Heart right ventricle (tissue), 16 donors: ENCODE results near the gene SLF1. TPM values are rescaled to one million over a fixed set of nuclear protein-coding genes. Genes with fewer than 3 reads are reported as not detected.

Experiments
- ATAC-seq, 8 donors: fragments of 200-7000 bp; cut with Tn5 transposase; one replicate each; pipeline ENCODE4 v1.9.1; 2020; ENCODE audit warnings: mild to moderate bottlenecking in 8 of 8, moderate library complexity in 8 of 8, moderate number of reproducible peaks in 1 of 8
- DNase-seq, 2 donors: peaks; one replicate each; pipeline ENCODE4 v3.0.0-alpha.2; 2020
- H3K27ac ChIP-seq, 10 donors: fragments of 200-600 bp; sonication (generic) in 2 of 10; one replicate each; pipeline versions ENCODE4 v1.5.0 to v1.8.0; 2020 to 2022; ENCODE audit warnings: mild to moderate bottlenecking in 3 of 10
- H3K27me3 ChIP-seq, 7 donors: fragments of 200-600 bp; one replicate each; pipeline ENCODE4 v1.8.0; 2021 to 2022; ENCODE audit warnings: mild to moderate bottlenecking in 2 of 7
- H3K36me3 ChIP-seq, 9 donors: fragments of 200-600 bp; sonication (generic) in 1 of 9; one replicate each; pipeline versions ENCODE4 v1.5.0 to v1.8.0; 2020 to 2022; ENCODE audit warnings: mild to moderate bottlenecking in 2 of 9
- H3K4me1 ChIP-seq, 9 donors: fragments of 200-600 bp; sonication (generic) in 1 of 9; one replicate each; pipeline versions ENCODE4 v1.5.0 to v1.8.0; 2020 to 2022; ENCODE audit warnings: mild to moderate bottlenecking in 4 of 9
- H3K4me3 ChIP-seq, 10 donors: fragments of 200-600 bp; sonication (generic) in 2 of 10; one replicate each; pipeline versions ENCODE4 v1.5.0 to v1.8.0; 2020 to 2022; ENCODE audit warnings: mild to moderate bottlenecking in 7 of 10, moderate library complexity in 2 of 10
- H3K9me3 ChIP-seq, 11 donors: fragments of 200-600 bp in 10 of 11; sonication (generic) in 2 of 11; one replicate each; pipeline versions ENCODE4 v1.5.0 to v1.8.0; 2013 to 2022; ENCODE audit warnings: mild to moderate bottlenecking in 2 of 11, control low read depth in 1 of 11, moderate library complexity in 1 of 11
- WGBS, 2 donors: extraction: QIAGEN DNeasy Blood & Tissue Kit; methylation state at CpG; one replicate each; pipeline ENCODE4 v1.1.7; 2013; ENCODE audit warnings: inconsistent platforms in 1 of 2; 5-methylcytosine and 5-hydroxymethylcytosine counted together
- intact Hi-C, 10 donors: fragments of 100-400 bp; cut with DNase I; formaldehyde crosslinking; loops; one replicate each; pipeline versions ENCODE4 v1.11.1 to v1.14.2; 2022
- polyA plus RNA-seq, 2 donors: library from polyadenylated mRNA; stranded (reverse); fragments of 200-250 nt; gene quantifications; one replicate each; pipeline ENCODE4 v1.2.3, GENCODE V29; 2013
- total RNA-seq, 10 donors: library from RNA; stranded (reverse); fragmentation: NEBNext Ultra II Directional in 3 of 10; extraction: Animal tissue kit (Norgen Biotek cat#: 25700) in 3 of 10; gene quantifications; one replicate each; pipeline versions ENCODE4 v1.2.1 to v1.2.4, GENCODE V29; 2021 to 2023
- TF ChIP-seq, protein P1 (sequence below), 9 donors: fragments of 200-600 bp; sonication (generic) in 2 of 9; IDR thresholded peaks; one replicate each; pipeline versions ENCODE4 v1.5.0 to v1.8.0; 2021 to 2022; ENCODE audit warnings: antibody characterized with exemption in 9 of 9, mild to moderate bottlenecking in 5 of 9, moderate library complexity in 1 of 9
- donor health status: Arrhythmogenic right ventricular cardiomyopathy.
- donor health status: ischemic (EF 13 %, LVEDD 7.1; RV severe dilation, severe dysfunction).
- donor health status: healthy with polysubstance abuse.
- donor health status: DM: no; HTN: yes; CAD: no.
- donor health status: DM: no; HTN: no; CAD: no.
- donor health status: ischemic (EF 25% LVEDD 6.9; RV normal size, moderate dysfunction).
- donor health status: ischemic (EF 25% LVEDD 5.7; RV mildly dilated, moderate dysfunction).
- donor health status: healthy.
- donor health status: DM: yes; HTN: yes; CAD: no.
- donor health status: Ischemic cardiomyopathy.
- donor health status: ischemic (EF 35%, LVEDD 5.7; RV mildly dilated, moderate dysfunction).
- donor health status: nonischemic (EF 11% LVEDD 7.7; RV severe dilation, severe dysfunction).
- donor health status: DM: yes; HTN: yes; CAD: no.
- donor health status: PGD.
- donor health status: ischemic (EF 29% LVEDD 5.4; RV normal size, mild dysfunction).
- donor health status: nonischemic (EF 23%, LVEDD 6.1; RV moderate dilation, normal function).

SLF1 gene
- total and polyA plus RNA-seq, 12 donors, result 2.3 to 10.0 (median 4.5) TPM

DNA sequence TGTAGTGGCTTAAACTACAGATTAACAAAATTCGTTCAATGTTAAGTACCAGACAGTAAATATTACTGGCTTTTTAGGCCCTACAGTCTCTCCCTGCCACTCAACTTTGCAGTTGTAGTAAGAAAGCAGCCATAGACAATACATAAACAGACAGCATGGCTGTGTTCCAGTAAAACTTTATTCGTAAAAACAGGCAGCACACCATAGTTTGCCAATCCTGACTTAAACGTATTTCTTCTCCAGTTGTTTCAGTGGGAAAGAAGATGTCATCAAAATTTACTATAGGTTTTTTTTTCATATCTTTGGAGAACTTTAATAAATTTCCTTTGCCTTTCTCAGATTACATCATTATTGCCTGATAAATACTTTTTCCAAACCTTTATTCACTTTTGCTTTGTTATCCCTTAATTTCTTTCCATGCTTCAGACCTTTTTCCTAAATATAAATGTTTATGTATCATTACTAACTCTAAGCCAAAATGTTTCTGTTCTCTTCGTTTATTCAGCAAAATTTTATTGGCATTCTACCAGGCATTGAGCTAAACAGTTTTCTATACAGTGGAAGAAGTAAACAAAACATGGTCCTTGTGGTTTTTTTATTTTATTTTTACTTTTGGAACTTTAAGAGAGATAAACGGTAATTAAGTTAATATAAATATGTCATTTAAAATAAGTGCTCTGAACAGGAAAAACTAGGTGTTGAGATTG, 64.5 kb downstream of the SLF1 start:
- Histone ChIP-seq H3K27me3 (no peaks in the 10 kb centered on the region), H3K4me1 (no peaks in the 10 kb centered on the region), H3K36me3 (peaks cover 0 to 55% (median 0%) of the 10 kb centered on the region in 9 donors), H3K27ac (no peak overlapping the region), H3K9me3 (no peaks in the 10 kb centered on the region), H3K4me3 (no peak overlapping the region)
- ATAC-seq, result no peak
- TF ChIP-seq, protein P1, sequence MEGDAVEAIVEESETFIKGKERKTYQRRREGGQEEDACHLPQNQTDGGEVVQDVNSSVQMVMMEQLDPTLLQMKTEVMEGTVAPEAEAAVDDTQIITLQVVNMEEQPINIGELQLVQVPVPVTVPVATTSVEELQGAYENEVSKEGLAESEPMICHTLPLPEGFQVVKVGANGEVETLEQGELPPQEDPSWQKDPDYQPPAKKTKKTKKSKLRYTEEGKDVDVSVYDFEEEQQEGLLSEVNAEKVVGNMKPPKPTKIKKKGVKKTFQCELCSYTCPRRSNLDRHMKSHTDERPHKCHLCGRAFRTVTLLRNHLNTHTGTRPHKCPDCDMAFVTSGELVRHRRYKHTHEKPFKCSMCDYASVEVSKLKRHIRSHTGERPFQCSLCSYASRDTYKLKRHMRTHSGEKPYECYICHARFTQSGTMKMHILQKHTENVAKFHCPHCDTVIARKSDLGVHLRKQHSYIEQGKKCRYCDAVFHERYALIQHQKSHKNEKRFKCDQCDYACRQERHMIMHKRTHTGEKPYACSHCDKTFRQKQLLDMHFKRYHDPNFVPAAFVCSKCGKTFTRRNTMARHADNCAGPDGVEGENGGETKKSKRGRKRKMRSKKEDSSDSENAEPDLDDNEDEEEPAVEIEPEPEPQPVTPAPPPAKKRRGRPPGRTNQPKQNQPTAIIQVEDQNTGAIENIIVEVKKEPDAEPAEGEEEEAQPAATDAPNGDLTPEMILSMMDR (IDR thresholded peaks at IDR 0.05), result no peak
- WGBS, 2 donors, result 87 to 90% methylated on average over 5 of the region's 5 CpGs
- no peak for DNase-seq
- intact Hi-C loops, result no loop called here

DNA sequence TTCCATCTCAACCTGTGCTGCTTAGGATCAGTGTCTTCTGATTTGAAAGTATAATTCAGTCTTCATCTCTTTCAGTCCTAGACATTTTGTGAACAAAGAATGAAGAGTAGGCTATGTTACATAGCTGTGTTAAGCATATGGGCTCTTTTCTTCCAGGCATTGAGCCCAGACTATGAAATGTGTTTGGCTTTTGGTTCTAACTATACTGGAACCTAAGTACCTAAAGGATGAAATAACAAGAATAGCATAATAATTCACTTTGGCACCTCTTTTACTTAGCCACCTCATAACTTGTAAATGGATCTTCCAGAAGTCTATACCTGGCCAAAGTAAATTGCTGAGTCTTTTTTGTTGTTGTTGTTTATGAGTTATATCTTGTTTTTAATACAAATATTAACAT, 71.4 kb downstream of the SLF1 start:
- ATAC-seq (no peak), DNase-seq (no peak)
- intact Hi-C loops, result loop anchor here in 2 of 10 donors (5.0 to 10.0 kb wide), 3 partner anchors 163 to 1105 kb away; partner anchors contain the start of genes NR2F1 (in 1 of the 2) and NR2F1-AS1 (in 1 of the 2)
- Histone ChIP-seq H3K4me3 (no peak overlapping the region), H3K4me1 (peaks cover 0 to 20% (median 5%) of the 10 kb centered on the region in 9 donors), H3K9me3 (no peaks in the 10 kb centered on the region), H3K27ac (no peak overlapping the region), H3K36me3 (peaks cover 0 to 54% (median 0%) of the 10 kb centered on the region in 9 donors), H3K27me3 (no peaks in the 10 kb centered on the region)
- TF ChIP-seq, protein P1 (IDR thresholded peaks at IDR 0.05), result no peak

DNA sequence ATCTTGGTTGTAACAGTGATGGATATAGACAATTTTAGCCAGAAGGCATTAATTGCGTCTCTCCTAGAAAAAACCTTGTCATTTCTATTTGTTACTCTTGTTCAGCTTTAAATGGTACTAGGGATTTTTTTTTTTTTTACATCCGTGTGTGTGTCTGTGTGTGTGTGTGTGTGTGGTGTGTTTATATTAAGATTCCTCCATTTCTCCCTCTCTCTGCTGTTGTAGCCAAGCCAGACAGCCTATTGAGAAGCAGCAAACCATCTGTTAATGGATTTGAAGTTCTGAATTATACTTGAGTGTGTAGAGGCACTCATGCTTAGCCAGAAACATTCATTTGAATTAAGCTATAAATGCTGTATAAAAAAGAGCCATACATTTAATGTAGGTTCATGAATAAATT, 72.3 kb downstream of the SLF1 start:
- Histone ChIP-seq H3K36me3 (peaks cover 0 to 58% (median 0%) of the 10 kb centered on the region in 9 donors), H3K27ac (no peak overlapping the region), H3K27me3 (no peaks in the 10 kb centered on the region), H3K9me3 (no peaks in the 10 kb centered on the region), H3K4me3 (no peak overlapping the region), H3K4me1 (peaks cover 0 to 20% (median 5%) of the 10 kb centered on the region in 9 donors)
- TF ChIP-seq, protein P1 (IDR thresholded peaks at IDR 0.05), result no peak
- DNase-seq (no peak), ATAC-seq (no peak)
- intact Hi-C loops, result loop anchor here in 2 of 10 donors (5.0 to 10.0 kb wide), 3 partner anchors 163 to 1106 kb away; partner anchors contain the start of genes NR2F1 (in 1 of the 2) and NR2F1-AS1 (in 1 of the 2)
- 73% methylated on average over 2 of the region's 2 CpGs for WGBS, 2 donors

DNA sequence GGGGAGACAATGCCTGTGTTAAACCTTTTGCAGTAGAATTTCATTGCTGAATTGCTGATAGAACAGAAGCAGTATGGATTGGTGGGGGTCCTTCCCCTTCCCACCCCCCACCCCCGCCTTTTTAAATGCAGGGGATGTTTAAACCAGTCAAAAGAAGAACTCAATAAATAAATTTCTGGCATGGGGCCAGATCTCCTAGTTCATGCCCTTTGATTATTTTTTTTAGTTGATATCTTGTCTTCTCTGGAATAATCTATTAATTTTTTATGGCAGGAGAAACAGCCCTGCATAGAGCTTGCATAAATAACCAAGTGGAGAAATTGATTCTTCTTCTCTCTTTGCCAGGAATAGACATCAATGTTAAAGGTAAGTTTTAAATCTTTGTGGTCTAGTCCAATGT, 72.8 kb downstream of the SLF1 start:
- peaks cover 0 to 58% (median 0%) of the 10 kb centered on the region in 9 donors for H3K36me3 ChIP-seq
- peaks cover 0 to 20% (median 5%) of the 10 kb centered on the region in 9 donors for H3K4me1 ChIP-seq
- ATAC-seq (no peak), DNase-seq (no peak)
- H3K27ac ChIP-seq, result no peak overlapping the region
- TF ChIP-seq, protein P1 (IDR thresholded peaks at IDR 0.05), result no peak
- no peaks in the 10 kb centered on the region for H3K9me3 ChIP-seq
- no peak overlapping the region for H3K4me3 ChIP-seq
- 88 to 92% methylated on average over 1 of the region's 1 CpG for WGBS, 2 donors
- intact Hi-C loops, result loop anchor here in 2 of 10 donors (5.0 to 10.0 kb wide), 3 partner anchors 164 to 1106 kb away; partner anchors contain the start of genes NR2F1 (in 1 of the 2) and NR2F1-AS1 (in 1 of the 2)
- no peaks in the 10 kb centered on the region for H3K27me3 ChIP-seq
